AG04449 (cell line): Measurements from ENCODE around the gene PIEZO2.

ENCODE experiments used
- CTCF ChIA-PET: fragments of 350-600 bp; formaldehyde crosslinking; extraction: SDS; loops from one replicate; lab custom pipeline; 2021; ENCODE audit warnings: antibody characterized with exemption; lab: Yijun Ruan, JAX
- POLR2A ChIA-PET: fragments of 400-600, 350-600 bp; formaldehyde crosslinking; extraction: SDS; loops from one replicate; lab custom pipeline; 2020; ENCODE audit warnings: antibody characterized with exemption, inconsistent platforms; lab: Yijun Ruan, JAX
- DNase-seq: peaks from one replicate; pipeline ENCODE4 v3.0.0-alpha.2; 2010; ENCODE audit warnings: low read depth, low spot score
- H3K4me3 ChIP-seq: 2 replicates; pipeline ENCODE4 v1.5.1; 2011; ENCODE audit warnings: low read depth, mild to moderate bottlenecking, control low read depth, low read length
- TF ChIP-seq, protein P1 (sequence below): IDR thresholded peaks from one replicate; pipeline ENCODE4 v1.5.1; 2011; ENCODE audit warnings: mild to moderate bottlenecking, moderate library complexity, low read length, control low read depth, inconsistent platforms; ENCODE audit not compliant: insufficient read depth; ENCODE audit errors: missing control alignments

PIEZO2 gene

DNA sequence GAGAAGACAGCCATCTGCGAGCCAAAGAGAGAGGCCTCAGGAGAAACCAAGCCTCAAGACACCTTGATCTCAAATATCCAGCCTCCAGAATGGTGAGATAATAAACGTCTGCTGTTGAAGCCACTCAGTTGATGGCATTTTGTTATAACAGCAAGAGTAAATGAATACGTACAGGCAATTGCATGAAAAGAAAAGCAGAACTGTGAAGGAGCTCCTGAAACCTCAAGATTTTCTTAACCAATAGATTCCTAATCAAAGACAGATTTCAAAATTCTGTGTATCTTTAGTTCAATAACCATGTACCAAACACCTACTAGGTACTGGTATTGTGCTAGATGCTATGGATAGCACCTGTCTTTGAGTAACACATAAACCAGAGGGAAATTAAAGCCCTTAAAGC lies 139.5 kb downstream of the PIEZO2 start:
- H3K4me3 ChIP-seq, result no peak overlapping the region
- CTCF ChIA-PET, result no interaction called here
- TF ChIP-seq, protein P1, sequence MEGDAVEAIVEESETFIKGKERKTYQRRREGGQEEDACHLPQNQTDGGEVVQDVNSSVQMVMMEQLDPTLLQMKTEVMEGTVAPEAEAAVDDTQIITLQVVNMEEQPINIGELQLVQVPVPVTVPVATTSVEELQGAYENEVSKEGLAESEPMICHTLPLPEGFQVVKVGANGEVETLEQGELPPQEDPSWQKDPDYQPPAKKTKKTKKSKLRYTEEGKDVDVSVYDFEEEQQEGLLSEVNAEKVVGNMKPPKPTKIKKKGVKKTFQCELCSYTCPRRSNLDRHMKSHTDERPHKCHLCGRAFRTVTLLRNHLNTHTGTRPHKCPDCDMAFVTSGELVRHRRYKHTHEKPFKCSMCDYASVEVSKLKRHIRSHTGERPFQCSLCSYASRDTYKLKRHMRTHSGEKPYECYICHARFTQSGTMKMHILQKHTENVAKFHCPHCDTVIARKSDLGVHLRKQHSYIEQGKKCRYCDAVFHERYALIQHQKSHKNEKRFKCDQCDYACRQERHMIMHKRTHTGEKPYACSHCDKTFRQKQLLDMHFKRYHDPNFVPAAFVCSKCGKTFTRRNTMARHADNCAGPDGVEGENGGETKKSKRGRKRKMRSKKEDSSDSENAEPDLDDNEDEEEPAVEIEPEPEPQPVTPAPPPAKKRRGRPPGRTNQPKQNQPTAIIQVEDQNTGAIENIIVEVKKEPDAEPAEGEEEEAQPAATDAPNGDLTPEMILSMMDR, result no peak
- POLR2A ChIA-PET, result no interaction called here
- no peak for DNase-seq

DNA sequence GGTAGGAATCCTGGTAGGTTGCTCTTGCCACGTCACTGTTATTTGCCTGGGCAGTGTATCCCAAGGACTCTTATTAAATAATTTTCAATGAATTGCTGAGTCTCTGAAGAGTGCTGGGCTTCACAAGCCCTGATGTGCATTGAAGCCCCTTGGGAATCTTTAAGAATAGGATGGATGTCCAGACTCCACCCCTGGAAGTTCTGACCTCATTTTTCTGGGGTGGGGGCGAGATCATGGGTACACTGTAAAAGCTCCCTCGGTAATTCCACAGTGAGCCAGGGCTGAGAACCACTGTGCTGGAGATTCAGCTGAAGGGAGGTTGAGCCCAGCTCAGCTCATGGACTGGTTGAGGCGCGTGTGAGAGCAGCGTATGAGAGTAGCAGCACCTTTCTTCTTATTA lies 140.2 kb downstream of the PIEZO2 start:
- ChIA-PET POLR2A (no interaction called here), CTCF (no interaction called here)
- H3K4me3 ChIP-seq, result no peak overlapping the region
- TF ChIP-seq, protein P1, result no peak
- no peak for DNase-seq

DNA sequence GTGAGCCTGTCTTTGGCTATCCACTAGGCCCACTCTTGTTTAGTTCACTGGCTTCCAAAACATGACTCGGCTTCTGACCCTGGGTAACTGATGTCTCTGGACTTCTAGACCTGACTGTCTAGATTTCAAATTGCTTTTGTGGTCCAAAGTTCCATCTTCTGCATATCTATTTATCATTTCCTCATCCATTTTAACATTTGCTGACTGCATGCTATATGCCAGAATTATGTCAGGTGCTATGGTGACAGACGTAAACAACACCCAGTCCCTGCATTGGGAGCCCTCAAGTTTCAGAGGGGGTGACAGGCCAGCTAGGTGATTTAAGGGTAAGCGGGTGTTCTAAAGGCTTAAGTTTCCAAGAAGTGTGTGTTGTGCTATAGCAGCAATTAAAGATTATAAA lies 140.9 kb downstream of the PIEZO2 start:
- CTCF ChIA-PET, result no interaction called here
- TF ChIP-seq, protein P1, result no peak
- POLR2A ChIA-PET, result no interaction called here
- DNase-seq, result no peak
- no peak overlapping the region for H3K4me3 ChIP-seq

DNA sequence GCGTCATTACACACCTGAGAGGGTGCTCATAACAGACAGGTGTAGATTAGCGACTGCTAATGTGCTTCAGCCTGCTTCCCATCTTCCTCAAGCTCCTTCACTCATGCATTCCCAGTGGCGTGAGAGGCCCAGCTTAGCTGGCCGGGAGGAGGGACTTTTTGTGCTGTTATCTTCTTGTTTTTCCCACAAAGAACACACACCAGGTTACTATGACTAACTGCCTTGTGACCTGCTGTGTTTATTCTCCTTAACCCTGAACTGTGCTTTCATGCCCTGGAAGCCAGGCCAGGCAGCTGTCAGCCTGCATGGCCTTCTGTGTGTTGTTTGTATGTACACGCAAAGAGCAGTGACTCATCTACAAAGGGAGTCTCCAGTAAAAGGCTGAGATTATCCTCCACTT lies 143.8 kb downstream of the PIEZO2 start:
- TF ChIP-seq, protein P1, result no peak
- no peak for DNase-seq
- H3K4me3 ChIP-seq, result no peak overlapping the region
- POLR2A ChIA-PET, result no interaction called here
- CTCF ChIA-PET, result interaction anchor here (1.4 kb wide), 1 partner anchor 548 kb away, joined by 3 read pairs; no protein-coding TSS in a partner anchor

DNA sequence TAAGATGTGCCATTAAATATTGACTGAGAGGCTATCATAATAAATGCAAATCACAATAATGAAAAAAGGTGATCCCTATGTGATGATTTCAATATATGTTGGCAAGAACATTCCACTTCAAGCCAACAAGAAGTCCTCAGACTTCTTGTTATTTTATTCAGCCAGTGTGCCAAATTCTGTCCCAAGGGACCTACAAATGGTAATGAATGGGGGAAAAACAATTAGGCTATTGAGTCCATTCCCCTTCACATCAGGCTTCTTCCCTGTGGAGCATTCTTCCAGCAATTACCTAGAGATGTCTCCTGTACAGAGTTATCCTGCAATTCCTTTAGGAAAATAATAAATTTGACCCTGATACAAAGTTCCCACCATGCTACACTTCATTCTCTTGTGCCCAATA lies 144.4 kb downstream of the PIEZO2 start:
- no peak overlapping the region for H3K4me3 ChIP-seq
- ChIA-PET CTCF (no interaction called here), POLR2A (no interaction called here)
- TF ChIP-seq, protein P1, result no peak
- no peak for DNase-seq

DNA sequence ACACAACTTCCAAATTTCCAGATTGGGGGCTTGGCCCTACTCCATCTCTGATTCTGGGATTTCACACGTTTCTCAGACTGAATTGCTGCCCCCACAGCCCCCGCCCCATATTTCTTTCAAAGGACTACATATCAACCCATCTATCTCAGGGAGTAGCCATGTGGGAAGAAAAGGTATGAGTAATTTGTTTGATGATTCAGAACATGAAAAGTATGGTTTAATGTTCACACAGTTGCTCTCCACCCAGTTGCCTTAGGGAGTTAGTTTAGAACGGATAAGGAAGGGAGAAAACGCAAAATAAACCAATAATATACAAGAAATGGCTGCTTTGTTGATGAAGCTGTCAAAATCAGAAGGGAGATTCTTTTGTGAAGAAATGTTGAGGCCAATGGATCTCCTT lies 145.1 kb downstream of the PIEZO2 start:
- DNase-seq, result no peak
- ChIA-PET POLR2A (no interaction called here), CTCF (no interaction called here)
- TF ChIP-seq, protein P1, result no peak
- H3K4me3 ChIP-seq, result no peak overlapping the region
